ENCODE results near the gene LRCOL1. TPM values are rescaled to one million over a fixed set of nuclear protein-coding genes. Genes with fewer than 3 reads are reported as not detected.

LRCOL1 gene
- total and polyA plus RNA-seq, 2 of the 13 experiments (the other 11 are each of a cell fraction or from before 2014, with no cell fraction given), result not detected

DNA sequence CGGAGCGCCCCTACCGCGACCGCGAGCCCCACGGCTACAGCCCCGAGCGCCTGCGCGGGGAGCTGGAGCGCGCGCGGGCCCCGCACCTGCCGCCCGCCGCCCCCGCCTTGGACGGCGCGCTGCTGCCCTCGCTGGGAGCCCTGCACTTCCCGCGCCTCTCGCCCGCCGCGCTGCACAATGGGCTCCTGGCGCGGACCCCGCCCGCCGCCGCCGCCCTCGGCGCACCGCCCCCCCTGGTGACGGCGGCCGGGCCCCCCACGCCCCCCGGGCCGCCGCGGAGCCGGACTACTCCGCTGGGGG lies 27.0 kb downstream of the LRCOL1 start:
- BruUV-seq (replicated peaks), result no TSS peak
- CTCF ChIA-PET (ENCODE audit: low intra/inter-chr PET ratio, low total read pairs), result no interaction called here
- no peaks in the 10 kb centered on the region for H4K20me1 ChIP-seq (ENCODE audit: insufficient read depth, low read length)
- intact Hi-C loops (cut with micrococcal nuclease; ENCODE audit: unreplicated experiment) (no loop called here), in situ Hi-C loops (cut with HindIII; ENCODE audit: extremely low pct_ligation_motif_present, low pct_unique_long_range_greater_than_20kb) (no loop called here)
- DNase-seq (ENCODE audit: low spot score) (no peak), ATAC-seq (no peak), FAIRE-seq (no peak)
- no peaks in the 10 kb centered on the region for H3K4me1 ChIP-seq (ENCODE audit: insufficient read depth, low read length)
- 98% methylated on average over 49 of the region's 50 CpGs for WGBS (ENCODE audit: low lambda C conversion rate)
- H3K9me3 ChIP-seq (ENCODE audit: low read length), result no peaks in the 10 kb centered on the region
- H3K4me2 ChIP-seq (ENCODE audit: low read depth, low read length), result no peak overlapping the region
- no peak overlapping the region for H3K9ac ChIP-seq (ENCODE audit: insufficient read depth, low read depth, low read length)
- H3K27ac ChIP-seq (ENCODE audit: extremely low read length, insufficient read depth, low read length), result no peak overlapping the region
- TF ChIP-seq NFATC3 (CRISPR knock-in tag; IDR thresholded peaks at IDR 0.05) (no peak), PHF21A (CRISPR knock-in tag; IDR thresholded peaks at IDR 0.05) (no peak)
- TF ChIP-seq, protein P1, sequence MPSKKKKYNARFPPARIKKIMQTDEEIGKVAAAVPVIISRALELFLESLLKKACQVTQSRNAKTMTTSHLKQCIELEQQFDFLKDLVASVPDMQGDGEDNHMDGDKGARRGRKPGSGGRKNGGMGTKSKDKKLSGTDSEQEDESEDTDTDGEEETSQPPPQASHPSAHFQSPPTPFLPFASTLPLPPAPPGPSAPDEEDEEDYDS (CRISPR knock-in tag; IDR thresholded peaks at IDR 0.05), result no peak
- no peak overlapping the region for H3K4me3 ChIP-seq (replicated peaks in 1 of 3; ENCODE audit: insufficient read depth in 1 of 3, low read depth in 2 of 3, low read length in 3 of 3)
- H2AFZ ChIP-seq (ENCODE audit: low read length), result no peak overlapping the region
- H3K79me2 ChIP-seq (ENCODE audit: insufficient read depth, low read length), result no peaks in the 10 kb centered on the region
- H3K27me3 ChIP-seq (ENCODE audit: control insufficient read depth in 1 of 2, insufficient read depth in 2 of 2, low read length in 2 of 2), result peaks cover 0 to 1% of the 10 kb centered on the region in 2 experiments; a peak in 2 of 5 replicates
- POLR2A ChIA-PET, result no interaction called here
- H3K36me3 ChIP-seq (replicated peaks in 1 of 2; ENCODE audit: control insufficient read depth in 1 of 2, insufficient read depth in 2 of 2, low read length in 2 of 2), result peaks cover 2 to 4% of the 10 kb centered on the region in 2 experiments; a peak in 1 of 5 replicates

DNA sequence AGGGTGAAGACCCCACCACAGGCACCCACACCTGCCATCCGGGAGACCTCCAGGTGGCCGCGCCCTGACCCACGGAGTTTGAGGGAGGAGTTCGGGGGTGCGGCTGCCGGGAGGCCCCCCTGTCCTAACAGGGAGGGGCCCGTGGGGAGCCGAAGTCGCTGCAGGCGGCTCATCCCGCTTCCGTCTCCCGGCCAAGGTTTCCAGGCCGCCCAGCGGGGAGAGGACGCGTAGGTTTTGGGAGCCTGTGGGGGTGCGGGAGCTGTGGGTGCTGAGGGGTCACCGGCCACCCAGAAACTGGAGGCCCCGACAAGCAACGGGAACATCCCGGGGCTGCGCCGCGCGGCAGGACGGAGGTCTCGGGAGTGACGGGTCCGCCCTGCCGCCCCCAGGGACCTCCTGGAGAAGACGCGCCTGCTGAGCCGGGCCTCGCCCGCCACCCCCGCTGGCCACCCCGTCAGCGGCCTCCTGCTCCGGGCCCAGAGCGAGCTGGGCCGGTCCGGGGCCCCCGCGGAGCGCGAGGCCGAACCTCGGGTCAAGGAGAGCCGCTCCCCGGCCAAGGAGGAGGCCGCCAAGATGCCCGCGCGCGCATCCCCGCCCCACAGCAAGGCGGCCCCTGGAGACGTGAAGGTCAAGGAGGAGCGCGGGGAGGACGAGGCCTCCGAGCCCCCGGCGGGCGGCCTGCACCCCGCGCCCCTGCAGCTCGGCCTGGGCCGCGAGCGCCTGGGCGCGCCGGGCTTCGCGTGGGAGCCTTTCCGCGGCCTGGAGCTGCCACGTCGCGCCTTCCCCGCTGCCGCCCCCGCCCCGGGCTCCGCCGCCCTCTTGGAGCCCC lies 27.6 kb downstream of the LRCOL1 start:
- H3K4me3 ChIP-seq (replicated peaks in 1 of 3; ENCODE audit: insufficient read depth in 1 of 3, low read depth in 2 of 3, low read length in 3 of 3), result no peak overlapping the region
- no peak overlapping the region for H3K9ac ChIP-seq (ENCODE audit: insufficient read depth, low read depth, low read length)
- in situ Hi-C loops (cut with HindIII; ENCODE audit: extremely low pct_ligation_motif_present, low pct_unique_long_range_greater_than_20kb) (no loop called here), intact Hi-C loops (cut with micrococcal nuclease; ENCODE audit: unreplicated experiment) (no loop called here)
- TF ChIP-seq FOXA3 (CRISPR knock-in tag; IDR thresholded peaks at IDR 0.05) (no peak), POLR2G (IDR thresholded peaks at IDR 0.05; ENCODE audit: low read depth, low read length) (no peak), KDM3A (CRISPR knock-in tag; IDR thresholded peaks at IDR 0.05; ENCODE audit: low read depth) (no peak), AGO2 (optimal IDR thresholded peaks at IDR 0.05; ENCODE audit: low read depth, low read length) (peak; percentile 71), ZNF577 (CRISPR knock-in tag; IDR thresholded peaks at IDR 0.05; ENCODE audit: borderline replicate concordance, low read depth) (no peak)
- H3K27me3 ChIP-seq (ENCODE audit: control insufficient read depth in 1 of 2, insufficient read depth in 2 of 2, low read length in 2 of 2), result no peaks in the 10 kb centered on the region
- ATAC-seq (no peak), FAIRE-seq (no peak), DNase-seq (ENCODE audit: low spot score) (no peak)
- H4K20me1 ChIP-seq (ENCODE audit: insufficient read depth, low read length), result no peaks in the 10 kb centered on the region
- POLR2A ChIA-PET, result no interaction called here
- no peak overlapping the region for H3K4me2 ChIP-seq (ENCODE audit: low read depth, low read length)
- H3K4me1 ChIP-seq (ENCODE audit: insufficient read depth, low read length), result no peaks in the 10 kb centered on the region
- CTCF ChIA-PET (ENCODE audit: low intra/inter-chr PET ratio, low total read pairs), result no interaction called here
- no peak overlapping the region for H3K27ac ChIP-seq (ENCODE audit: extremely low read length, insufficient read depth, low read length)
- no TSS peak for BruUV-seq (replicated peaks)
- H3K9me3 ChIP-seq (ENCODE audit: low read length), result no peaks in the 10 kb centered on the region
- H2AFZ ChIP-seq (ENCODE audit: low read length), result no peak overlapping the region
- no peaks in the 10 kb centered on the region for H3K79me2 ChIP-seq (ENCODE audit: insufficient read depth, low read length)
- peaks cover 3 to 5% of the 10 kb centered on the region in 2 experiments; a peak in 1 of 5 replicates for H3K36me3 ChIP-seq (replicated peaks in 1 of 2; ENCODE audit: control insufficient read depth in 1 of 2, insufficient read depth in 2 of 2, low read length in 2 of 2)
- 97% methylated on average over 42 of the region's 89 CpGs for WGBS (ENCODE audit: low lambda C conversion rate)

Measured in HepG2 (cell line).